ENCODE data around the gene SMAD5. TPM values are rescaled to one million over a fixed set of nuclear protein-coding genes. Genes with fewer than 3 reads are reported as not detected.

The SMAD5 gene
- total RNA-seq, 1 experiment from 2014 or later, result 64.3 TPM

GRCh38 chr5:136137497-136138220, 5.0 kb downstream of the SMAD5 start:
- POLR2A ChIA-PET, result no interaction called here
- H4K20me1 ChIP-seq (ENCODE audit: insufficient read depth), result peaks cover 32% of the 10 kb centered on the region; the same call in 1 of the 2 replicates

More at GRCh38 chr5:136137497-136138220, 5.0 kb downstream of the SMAD5 start:
- no peak overlapping the region for H3K27ac ChIP-seq (ENCODE audit: low read depth, low read length)
- H3K79me2 ChIP-seq (ENCODE audit: insufficient read depth, low read length), result peaks cover 100% of the 10 kb centered on the region
- ChIA-PET CTCF (no interaction called here), RAD21 (ENCODE audit: low non-redundant PET in 1 of 2, low total read pairs in 2 of 2, uncharacterized antibody in 2 of 2, unreplicated experiment in 2 of 2) (no interaction called here)
- TF ChIP-seq REST (IDR thresholded peaks at IDR 0.05; ENCODE audit: low read depth) (no peak), ELF1 (IDR thresholded peaks at IDR 0.05; ENCODE audit: borderline replicate concordance, low read depth) (no peak), EZH2 (IDR thresholded peaks at IDR 0.05) (no peak), ZNF274 (IDR thresholded peaks at IDR 0.05; ENCODE audit: low read depth, low read length) (no peak), JUND (IDR thresholded peaks at IDR 0.05) (no peak), POLR2AphosphoS5 (IDR thresholded peaks at IDR 0.05; ENCODE audit: low read depth, low read length) (no peak), ZBTB33 (IDR thresholded peaks at IDR 0.05; ENCODE audit: extremely low read depth, insufficient replicate concordance, low read length) (no peak), MAX (IDR thresholded peaks at IDR 0.05) (no peak), ZFX (IDR thresholded peaks at IDR 0.05) (no peak), SRF (IDR thresholded peaks at IDR 0.05; ENCODE audit: low read depth) (no peak), SP1 (IDR thresholded peaks at IDR 0.05; ENCODE audit: low read depth) (no peak), CEBPB (IDR thresholded peaks at IDR 0.05; ENCODE audit: low read depth) (no peak), RAD21 (IDR thresholded peaks at IDR 0.05; ENCODE audit: low read depth) (no peak), EZH2phosphoT487 (IDR thresholded peaks at IDR 0.05; ENCODE audit: borderline replicate concordance) (no peak), FOSL1 (IDR thresholded peaks at IDR 0.05; ENCODE audit: low read depth) (no peak), SIN3A (IDR thresholded peaks at IDR 0.05; ENCODE audit: low read depth) (no peak), CBX3 (IDR thresholded peaks at IDR 0.05; ENCODE audit: low read depth) (no peak)
- TF ChIP-seq, protein P1, sequence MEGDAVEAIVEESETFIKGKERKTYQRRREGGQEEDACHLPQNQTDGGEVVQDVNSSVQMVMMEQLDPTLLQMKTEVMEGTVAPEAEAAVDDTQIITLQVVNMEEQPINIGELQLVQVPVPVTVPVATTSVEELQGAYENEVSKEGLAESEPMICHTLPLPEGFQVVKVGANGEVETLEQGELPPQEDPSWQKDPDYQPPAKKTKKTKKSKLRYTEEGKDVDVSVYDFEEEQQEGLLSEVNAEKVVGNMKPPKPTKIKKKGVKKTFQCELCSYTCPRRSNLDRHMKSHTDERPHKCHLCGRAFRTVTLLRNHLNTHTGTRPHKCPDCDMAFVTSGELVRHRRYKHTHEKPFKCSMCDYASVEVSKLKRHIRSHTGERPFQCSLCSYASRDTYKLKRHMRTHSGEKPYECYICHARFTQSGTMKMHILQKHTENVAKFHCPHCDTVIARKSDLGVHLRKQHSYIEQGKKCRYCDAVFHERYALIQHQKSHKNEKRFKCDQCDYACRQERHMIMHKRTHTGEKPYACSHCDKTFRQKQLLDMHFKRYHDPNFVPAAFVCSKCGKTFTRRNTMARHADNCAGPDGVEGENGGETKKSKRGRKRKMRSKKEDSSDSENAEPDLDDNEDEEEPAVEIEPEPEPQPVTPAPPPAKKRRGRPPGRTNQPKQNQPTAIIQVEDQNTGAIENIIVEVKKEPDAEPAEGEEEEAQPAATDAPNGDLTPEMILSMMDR (IDR thresholded peaks at IDR 0.05 in 2 of 3, conservative IDR thresholded peaks at IDR 0.05 in 1 of 3; ENCODE audit: borderline replicate concordance in 1 of 3, insufficient read depth in 1 of 3, low read depth in 2 of 3, low read length in 2 of 3), result no peak
- no TSS peak for BruUV-seq (replicated peaks)
- no peak overlapping the region for H3K9ac ChIP-seq (ENCODE audit: low read length)
- H3K27me3 ChIP-seq (ENCODE audit: insufficient read depth, low read length), result no peaks in the 10 kb centered on the region
- H3K4me1 ChIP-seq (ENCODE audit: control insufficient read depth in 1 of 2, insufficient read depth in 2 of 2, low read length in 2 of 2), result peaks cover 4 to 8% of the 10 kb centered on the region in 2 experiments; a peak in 3 of 4 replicates
- ATAC-seq (no peak), DNase-seq (ENCODE audit: low read depth, low spot score) (no peak)
- no peak overlapping the region for H2AFZ ChIP-seq (ENCODE audit: low read depth, low read length, poor library complexity, severe bottlenecking)
- H3K9me3 ChIP-seq (ENCODE audit: control insufficient read depth in 1 of 2, insufficient read depth in 1 of 2, low read depth in 1 of 2, low read length in 2 of 2), result no peaks in the 10 kb centered on the region
- intact Hi-C loops (cut with micrococcal nuclease), result no loop called here
- H3K9me2 ChIP-seq (ENCODE audit: insufficient read depth), result no peaks in the 10 kb centered on the region
- H3K36me3 ChIP-seq (ENCODE audit: control insufficient read depth in 1 of 2, insufficient read depth in 2 of 2, low read length in 2 of 2), result no peaks in the 10 kb centered on the region
- H3K4me3 ChIP-seq (replicated peaks in 1 of 2; ENCODE audit: low read depth in 1 of 2, low read length in 2 of 2), result no peak overlapping the region
- H3K4me2 ChIP-seq (ENCODE audit: low read length), result no peak overlapping the region
